Ishikawa (cell line): ENCODE data around the gene JAML.

Source experiments
- CEBPB ChIP-seq: IDR thresholded peaks from 2 replicates; pipeline ENCODE4 v1.6.1; 2012
- CREB1 ChIP-seq: IDR thresholded peaks from 2 replicates; pipeline ENCODE4 v1.6.1; 2012; ENCODE audit warnings: low read depth
- EGR1 ChIP-seq: IDR thresholded peaks from 2 replicates; pipeline ENCODE4 v1.6.1; 2012
- EP300 ChIP-seq: IDR thresholded peaks from 2 replicates; pipeline ENCODE4 v1.6.1; 2012; ENCODE audit warnings: borderline replicate concordance
- FOXM1 ChIP-seq: IDR thresholded peaks from 2 replicates; pipeline ENCODE4 v1.6.1; 2012; ENCODE audit warnings: low read depth, borderline replicate concordance
- NFIC ChIP-seq: IDR thresholded peaks from 2 replicates; pipeline ENCODE4 v1.6.1; 2012
- RAD21 ChIP-seq: IDR thresholded peaks from 2 replicates; pipeline ENCODE4 v1.6.1; 2012; ENCODE audit warnings: low read depth
- TAF1 ChIP-seq: IDR thresholded peaks from 2 replicates; pipeline ENCODE4 v1.6.1; 2012; ENCODE audit warnings: low read depth, mild to moderate bottlenecking
- TCF12 ChIP-seq: IDR thresholded peaks from 2 replicates; pipeline ENCODE4 v1.6.1; 2012; ENCODE audit warnings: low read depth
- TEAD4 ChIP-seq: IDR thresholded peaks from 2 replicates; pipeline ENCODE4 v1.6.1; 2012
- YY1 ChIP-seq: IDR thresholded peaks from 2 replicates; pipeline ENCODE4 v1.6.1; 2012; ENCODE audit warnings: low read depth
- ZBTB7A ChIP-seq: IDR thresholded peaks from 2 replicates; pipeline ENCODE4 v1.6.1; 2012; ENCODE audit warnings: low read depth
- TF ChIP-seq, protein P1 (sequence below): IDR thresholded peaks from 2 replicates; pipeline ENCODE4 v1.6.1; 2012
- TF ChIP-seq, protein P2 (sequence below): IDR thresholded peaks from 2 replicates; pipeline ENCODE4 v1.6.1; 2012
- TF ChIP-seq, protein P3 (sequence below): IDR thresholded peaks from 2 replicates; pipeline ENCODE4 v1.6.1; 2012; ENCODE audit warnings: low read depth, mild to moderate bottlenecking

Gene JAML

DNA sequence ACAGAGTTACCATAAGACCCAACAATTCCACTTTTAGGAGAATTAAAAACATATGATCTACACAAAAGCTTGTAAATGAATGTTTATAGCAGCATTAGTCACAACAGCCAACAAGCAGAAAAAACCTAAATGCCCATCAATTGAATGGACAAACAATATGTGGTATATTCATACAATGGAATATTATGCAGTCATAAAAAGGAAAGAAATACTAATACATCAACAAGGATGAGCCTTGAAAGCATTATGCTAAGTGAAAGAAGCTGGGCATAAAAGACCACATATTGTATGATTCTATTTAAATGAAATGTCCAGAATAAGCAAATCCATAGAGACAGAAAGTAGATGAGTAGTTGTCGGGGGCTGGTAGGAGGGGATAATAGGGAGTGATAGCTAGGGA is 34.3 kb upstream of the JAML start:
- TF ChIP-seq, protein P1, sequence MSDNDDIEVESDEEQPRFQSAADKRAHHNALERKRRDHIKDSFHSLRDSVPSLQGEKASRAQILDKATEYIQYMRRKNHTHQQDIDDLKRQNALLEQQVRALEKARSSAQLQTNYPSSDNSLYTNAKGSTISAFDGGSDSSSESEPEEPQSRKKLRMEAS: no peak
- TF ChIP-seq FOXM1: no peak

DNA sequence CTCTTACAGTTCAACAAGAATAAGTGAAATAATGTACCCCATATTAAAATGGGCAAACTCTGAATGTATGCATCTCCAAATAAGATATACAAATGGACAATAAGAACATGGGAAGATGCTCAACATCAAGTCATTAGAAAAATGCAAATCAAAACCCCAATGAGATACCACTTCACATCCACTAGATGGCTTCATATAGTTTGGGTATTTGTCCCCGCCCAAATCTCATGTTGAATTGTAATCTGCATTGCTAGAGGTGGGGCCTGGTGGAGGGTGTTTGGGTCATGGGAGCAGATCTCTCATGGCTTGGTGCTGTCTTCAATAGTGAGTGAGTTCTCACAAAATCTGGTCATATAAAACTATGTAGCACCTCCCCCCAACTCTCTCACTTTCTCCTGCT is 33.6 kb upstream of the JAML start:
- TF ChIP-seq EGR1 (no peak), RAD21 (peak; percentile 42; the same call in 1 of the 2 replicates)

DNA sequence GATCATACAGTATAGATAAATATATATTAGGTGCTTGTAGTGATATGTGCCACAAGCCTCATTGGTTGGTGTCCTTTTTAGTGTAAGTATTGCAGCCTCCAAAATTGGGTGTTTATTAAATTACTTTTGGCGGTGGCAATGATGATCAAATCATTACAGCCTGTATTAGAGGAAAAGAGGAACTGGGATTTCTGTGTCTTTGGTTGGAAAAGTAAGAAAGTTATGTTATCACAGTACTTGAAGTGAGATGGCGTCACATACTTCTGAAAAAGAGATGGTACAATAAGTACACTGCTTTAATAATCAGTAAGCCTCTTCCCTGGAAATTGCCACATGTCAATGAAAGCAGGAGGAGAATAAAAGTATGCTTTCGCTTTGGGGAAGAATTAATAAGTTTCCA is 27.9 kb upstream of the JAML start:
- TF ChIP-seq, protein P2, sequence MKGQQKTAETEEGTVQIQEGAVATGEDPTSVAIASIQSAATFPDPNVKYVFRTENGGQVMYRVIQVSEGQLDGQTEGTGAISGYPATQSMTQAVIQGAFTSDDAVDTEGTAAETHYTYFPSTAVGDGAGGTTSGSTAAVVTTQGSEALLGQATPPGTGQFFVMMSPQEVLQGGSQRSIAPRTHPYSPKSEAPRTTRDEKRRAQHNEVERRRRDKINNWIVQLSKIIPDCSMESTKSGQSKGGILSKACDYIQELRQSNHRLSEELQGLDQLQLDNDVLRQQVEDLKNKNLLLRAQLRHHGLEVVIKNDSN: no peak
- TF ChIP-seq, protein P1: no peak
- no peak for TF ChIP-seq EP300
- TF ChIP-seq CREB1: no peak
- TF ChIP-seq NFIC: no peak
- TF ChIP-seq, protein P3, sequence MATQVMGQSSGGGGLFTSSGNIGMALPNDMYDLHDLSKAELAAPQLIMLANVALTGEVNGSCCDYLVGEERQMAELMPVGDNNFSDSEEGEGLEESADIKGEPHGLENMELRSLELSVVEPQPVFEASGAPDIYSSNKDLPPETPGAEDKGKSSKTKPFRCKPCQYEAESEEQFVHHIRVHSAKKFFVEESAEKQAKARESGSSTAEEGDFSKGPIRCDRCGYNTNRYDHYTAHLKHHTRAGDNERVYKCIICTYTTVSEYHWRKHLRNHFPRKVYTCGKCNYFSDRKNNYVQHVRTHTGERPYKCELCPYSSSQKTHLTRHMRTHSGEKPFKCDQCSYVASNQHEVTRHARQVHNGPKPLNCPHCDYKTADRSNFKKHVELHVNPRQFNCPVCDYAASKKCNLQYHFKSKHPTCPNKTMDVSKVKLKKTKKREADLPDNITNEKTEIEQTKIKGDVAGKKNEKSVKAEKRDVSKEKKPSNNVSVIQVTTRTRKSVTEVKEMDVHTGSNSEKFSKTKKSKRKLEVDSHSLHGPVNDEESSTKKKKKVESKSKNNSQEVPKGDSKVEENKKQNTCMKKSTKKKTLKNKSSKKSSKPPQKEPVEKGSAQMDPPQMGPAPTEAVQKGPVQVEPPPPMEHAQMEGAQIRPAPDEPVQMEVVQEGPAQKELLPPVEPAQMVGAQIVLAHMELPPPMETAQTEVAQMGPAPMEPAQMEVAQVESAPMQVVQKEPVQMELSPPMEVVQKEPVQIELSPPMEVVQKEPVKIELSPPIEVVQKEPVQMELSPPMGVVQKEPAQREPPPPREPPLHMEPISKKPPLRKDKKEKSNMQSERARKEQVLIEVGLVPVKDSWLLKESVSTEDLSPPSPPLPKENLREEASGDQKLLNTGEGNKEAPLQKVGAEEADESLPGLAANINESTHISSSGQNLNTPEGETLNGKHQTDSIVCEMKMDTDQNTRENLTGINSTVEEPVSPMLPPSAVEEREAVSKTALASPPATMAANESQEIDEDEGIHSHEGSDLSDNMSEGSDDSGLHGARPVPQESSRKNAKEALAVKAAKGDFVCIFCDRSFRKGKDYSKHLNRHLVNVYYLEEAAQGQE: no peak
- TF ChIP-seq TEAD4: no peak
- TF ChIP-seq EGR1: no peak
- TF ChIP-seq CEBPB: no peak
- TF ChIP-seq ZBTB7A: no peak
- no peak for TF ChIP-seq TAF1
- no peak for TF ChIP-seq TCF12
- no peak for TF ChIP-seq FOXM1
- no peak for TF ChIP-seq YY1
- TF ChIP-seq RAD21: no peak

DNA sequence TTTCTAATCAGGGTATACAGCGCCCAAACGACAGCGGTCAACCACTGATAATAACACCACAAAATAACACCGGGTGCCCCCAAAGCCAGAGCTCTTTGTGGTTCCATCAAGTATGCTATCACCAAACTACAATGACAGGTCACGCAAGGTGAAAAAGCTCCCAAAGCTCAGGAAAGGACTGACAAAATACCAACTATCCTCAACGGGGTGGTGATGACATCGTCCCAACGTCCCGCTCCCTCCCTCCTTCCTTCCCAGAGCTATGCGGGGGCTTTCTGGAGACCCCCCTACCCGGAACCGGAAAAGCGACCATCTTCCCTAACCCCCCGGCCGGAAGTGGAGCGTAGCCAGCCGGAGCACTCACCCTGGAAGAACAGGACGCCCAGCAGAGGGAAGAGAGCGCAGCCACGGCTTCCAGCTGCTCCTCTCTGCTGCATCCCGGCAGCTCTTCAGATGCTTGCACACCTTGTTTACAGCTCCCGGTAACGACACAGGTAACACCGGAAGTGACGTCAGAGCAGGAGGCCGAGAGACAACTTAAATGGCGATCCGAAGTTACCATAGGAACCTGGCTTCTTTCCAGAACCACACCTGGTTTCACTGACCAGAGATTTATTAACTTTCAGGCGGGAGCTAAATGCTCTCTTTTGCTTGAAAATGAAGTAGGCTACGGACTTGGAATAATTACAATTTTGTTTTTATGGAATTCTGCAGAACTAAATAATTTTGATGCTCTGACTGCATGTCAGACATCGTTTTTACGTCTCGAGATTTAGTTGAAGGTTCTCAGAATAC is 27.2 kb upstream of the JAML start, which contains the start of gene MPZL3:
Gene MPZL3 (minus strand): TSS at position 508 of the 795 bp plus-strand sequence. CDS start 71 bp downstream, at position 437.
- TF ChIP-seq, protein P1: peak; percentile 72; the same call in 1 of the 2 replicates
- no peak for TF ChIP-seq FOXM1
- peak; percentile 99 for TF ChIP-seq ZBTB7A
- peak; percentile 69 for TF ChIP-seq TAF1
- TF ChIP-seq TCF12: peak; percentile 67; the same call in 1 of the 2 replicates
- TF ChIP-seq, protein P2: no peak
- no peak for TF ChIP-seq EGR1
- TF ChIP-seq EP300: no peak
- 0 out of 2 replicates have a peak, but pooled peaks have one; percentile 2 for TF ChIP-seq RAD21
- peak; percentile 79 for TF ChIP-seq CREB1
- TF ChIP-seq, protein P3: no peak
- peak; percentile 86 for TF ChIP-seq YY1
- TF ChIP-seq NFIC: peak; percentile 91
- peak; percentile 31; the same call in 1 of the 2 replicates for TF ChIP-seq TEAD4
- 0 out of 2 replicates have a peak, but pooled peaks have one; percentile 7 for TF ChIP-seq CEBPB

DNA sequence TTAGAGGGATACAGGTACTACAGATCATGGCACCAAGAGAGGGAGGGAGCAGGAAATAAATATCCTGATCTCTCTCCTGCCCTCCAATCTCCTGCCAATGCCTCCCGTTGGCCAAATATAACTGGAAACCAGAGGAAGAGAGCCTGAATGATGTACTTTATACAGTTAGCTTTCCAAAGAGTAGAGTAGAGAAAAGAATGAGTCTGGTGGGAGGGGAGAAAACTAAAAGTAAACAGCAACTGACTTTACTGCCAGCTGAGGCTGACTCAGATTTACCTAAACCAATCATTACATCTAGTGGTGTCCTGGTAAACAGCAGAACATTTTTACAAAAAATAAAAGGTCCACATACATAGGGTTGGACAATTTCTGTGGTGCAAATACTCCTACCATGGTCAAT is 22.2 kb upstream of the JAML start:
- TF ChIP-seq FOXM1: no peak
- no peak for TF ChIP-seq ZBTB7A
- no peak for TF ChIP-seq CEBPB
- no peak for TF ChIP-seq EGR1
- no peak for TF ChIP-seq NFIC
- TF ChIP-seq, protein P3: no peak
- no peak for TF ChIP-seq TEAD4
- TF ChIP-seq, protein P2: no peak
- TF ChIP-seq EP300: no peak
- no peak for TF ChIP-seq CREB1
- no peak for TF ChIP-seq RAD21
- no peak for TF ChIP-seq YY1
- TF ChIP-seq TCF12: no peak
- no peak for TF ChIP-seq TAF1
- TF ChIP-seq, protein P1: no peak
